Keratinocyte (primary cell): ENCODE data around the gene CDA. TPM values are rescaled to one million over a fixed set of nuclear protein-coding genes. Genes with fewer than 3 reads are reported as not detected.

Experiments used
- DNase-seq: peaks from one replicate; pipeline ENCODE4 v3.0.0-alpha.2; 2011; ENCODE audit warnings: low read depth, missing footprints, low spot score
- FAIRE-seq: peaks from 2 replicates; lab custom pipeline; 2011; peaks lifted over from hg19 to GRCh38; lab: Jason Lieb, UNC
- H2AFZ ChIP-seq: 2 replicates; pipeline ENCODE4 v1.6.0; 2012; ENCODE audit warnings: low read length, control low read depth, inconsistent platforms; ENCODE audit not compliant: control insufficient read depth
- H3K27ac ChIP-seq: 2 replicates; pipeline ENCODE4 v1.5.1; 2011; ENCODE audit warnings: low read length; ENCODE audit not compliant: control insufficient read depth, insufficient read depth
- H3K27me3 ChIP-seq: 3 replicates; pipeline ENCODE4 v1.6.0; 2011; ENCODE audit warnings: low read length; ENCODE audit not compliant: control insufficient read depth, insufficient read depth; ENCODE audit errors: extremely low read depth
- H3K36me3 ChIP-seq, 2 experiments: 2 replicates in 1 of 2; 3 replicates in 1 of 2; pipeline ENCODE4 v1.5.1; 2011; ENCODE audit warnings: low read length in 2 of 2, mild to moderate bottlenecking in 1 of 2; ENCODE audit not compliant: control insufficient read depth in 2 of 2, insufficient read depth in 2 of 2; ENCODE audit errors: extremely low read depth in 1 of 2
- H3K4me1 ChIP-seq: 3 replicates; pipeline ENCODE4 v1.5.1; 2011; ENCODE audit warnings: low read length; ENCODE audit not compliant: control insufficient read depth, insufficient read depth; ENCODE audit errors: extremely low read depth
- H3K4me2 ChIP-seq: 3 replicates; pipeline ENCODE4 v1.6.0; 2011; ENCODE audit warnings: low read depth, low read length; ENCODE audit not compliant: control insufficient read depth, insufficient read depth; ENCODE audit errors: extremely low read depth
- H3K4me3 ChIP-seq, 3 experiments: fragments of 200-600 bp in 1 of 3; sonication (generic) in 1 of 3; 2 replicates in 2 of 3; 3 replicates in 1 of 3; pipeline ENCODE4 v1.5.1; 2011 to 2016; ENCODE audit warnings: low read length in 3 of 3, mild to moderate bottlenecking in 3 of 3, control low read depth in 2 of 3, inconsistent platforms in 1 of 3, low read depth in 1 of 3, mixed read lengths in 1 of 3, mixed run types in 1 of 3, moderate library complexity in 1 of 3; ENCODE audit not compliant: control insufficient read depth in 2 of 3, insufficient read depth in 2 of 3; ENCODE audit errors: extremely low read depth in 1 of 3
- H3K79me2 ChIP-seq: 2 replicates; pipeline ENCODE4 v1.6.0; 2012; ENCODE audit warnings: low read length; ENCODE audit not compliant: control insufficient read depth, insufficient read depth
- H3K9ac ChIP-seq: 3 replicates; pipeline ENCODE4 v1.6.0; 2011; ENCODE audit warnings: low read length; ENCODE audit not compliant: control insufficient read depth, insufficient read depth; ENCODE audit errors: extremely low read depth
- H3K9me1 ChIP-seq: 3 replicates; pipeline ENCODE4 v1.6.0; 2011; ENCODE audit warnings: low read length; ENCODE audit not compliant: control insufficient read depth, insufficient read depth; ENCODE audit errors: extremely low read depth
- H3K9me3 ChIP-seq: 2 replicates; pipeline ENCODE4 v1.5.1; 2012; ENCODE audit warnings: low read depth, low read length; ENCODE audit not compliant: control insufficient read depth
- H4K20me1 ChIP-seq: 3 replicates; pipeline ENCODE4 v1.6.0; 2011; ENCODE audit warnings: low read length; ENCODE audit not compliant: control insufficient read depth, insufficient read depth; ENCODE audit errors: extremely low read depth
- EZH2 ChIP-seq: IDR thresholded peaks from one replicate; pipeline ENCODE4 v1.6.1; 2012; ENCODE audit warnings: inconsistent platforms, mild to moderate bottlenecking, low read length, moderate library complexity
- dilution Hi-C: fragments of 300-500 bp; cut with MboI; formaldehyde crosslinking; loops from one replicate; pipeline ENCODE4 v1.7.0; 2020; ENCODE audit warnings: low sequenced_read_pairs; ENCODE audit not compliant: extremely low pct_ligation_motif_present
- polyA plus RNA-seq, 5 experiments: library from polyadenylated mRNA; depleted of rRNA in 3 of 5; stranded (reverse) in 3 of 5; stranded (forward) in 1 of 5; unstranded in 1 of 5; fragments of >200 nt; gene quantifications; 1 replicate in 1 of 5; 2 replicates in 3 of 5; 3 replicates in 1 of 5; pipeline versions ENCODE4 v1.2.1 to v1.2.3, GENCODE V29; 2011 to 2012; ENCODE audit warnings: missing spikeins in 2 of 5, low read depth in 1 of 5, low replicate concordance in 1 of 5
- TF ChIP-seq, protein P1 (sequence below), 3 experiments: IDR thresholded peaks in 1 of 3; conservative IDR thresholded peaks in 1 of 3; optimal IDR thresholded peaks in 1 of 3; 2 replicates in 2 of 3; 3 replicates in 1 of 3; pipeline versions ENCODE3 to v1.5.1; 2011; ENCODE audit warnings: low read length in 3 of 3, mild to moderate bottlenecking in 3 of 3, moderate library complexity in 2 of 3, control low read depth in 1 of 3, inconsistent platforms in 1 of 3; ENCODE audit not compliant: insufficient read depth in 2 of 3; ENCODE audit errors: extremely low read depth in 1 of 3

CDA gene
- polyA plus RNA-seq, 1 donor (not counting 4 experiments of a cell fraction or from before 2014, with no cell fraction given) = 44.9 TPM

DNA sequence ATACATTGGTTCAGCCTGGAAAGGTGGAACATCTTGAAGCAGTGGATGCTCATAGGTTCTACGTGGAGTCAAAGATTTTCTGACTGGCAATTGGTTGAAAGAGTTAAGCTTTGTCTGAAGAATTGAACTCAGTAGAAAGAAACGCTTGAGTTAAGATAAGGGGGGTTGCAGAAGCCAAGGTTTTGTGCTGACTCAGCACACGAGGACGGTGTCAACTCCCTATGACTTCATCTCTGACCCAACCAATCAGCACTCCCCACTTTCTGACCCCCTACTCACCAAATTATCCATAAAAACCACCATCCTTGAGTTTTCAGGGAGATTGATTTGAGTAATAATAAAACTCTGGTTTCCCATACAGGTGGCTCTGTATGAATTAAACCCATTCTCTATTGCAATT, 41.8 kb downstream of the CDA start:
- dilution Hi-C loops = no loop called here
- TF ChIP-seq, protein P1, sequence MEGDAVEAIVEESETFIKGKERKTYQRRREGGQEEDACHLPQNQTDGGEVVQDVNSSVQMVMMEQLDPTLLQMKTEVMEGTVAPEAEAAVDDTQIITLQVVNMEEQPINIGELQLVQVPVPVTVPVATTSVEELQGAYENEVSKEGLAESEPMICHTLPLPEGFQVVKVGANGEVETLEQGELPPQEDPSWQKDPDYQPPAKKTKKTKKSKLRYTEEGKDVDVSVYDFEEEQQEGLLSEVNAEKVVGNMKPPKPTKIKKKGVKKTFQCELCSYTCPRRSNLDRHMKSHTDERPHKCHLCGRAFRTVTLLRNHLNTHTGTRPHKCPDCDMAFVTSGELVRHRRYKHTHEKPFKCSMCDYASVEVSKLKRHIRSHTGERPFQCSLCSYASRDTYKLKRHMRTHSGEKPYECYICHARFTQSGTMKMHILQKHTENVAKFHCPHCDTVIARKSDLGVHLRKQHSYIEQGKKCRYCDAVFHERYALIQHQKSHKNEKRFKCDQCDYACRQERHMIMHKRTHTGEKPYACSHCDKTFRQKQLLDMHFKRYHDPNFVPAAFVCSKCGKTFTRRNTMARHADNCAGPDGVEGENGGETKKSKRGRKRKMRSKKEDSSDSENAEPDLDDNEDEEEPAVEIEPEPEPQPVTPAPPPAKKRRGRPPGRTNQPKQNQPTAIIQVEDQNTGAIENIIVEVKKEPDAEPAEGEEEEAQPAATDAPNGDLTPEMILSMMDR (optimal IDR thresholded peaks at IDR 0.05 in 1 of 3, IDR thresholded peaks at IDR 0.05 in 1 of 3, conservative IDR thresholded peaks at IDR 0.05 in 1 of 3; ENCODE audit: extremely low read depth in 1 of 3, insufficient read depth in 2 of 3, low read length in 3 of 3) = no peak
- no peak for TF ChIP-seq EZH2
- FAIRE-seq (no peak), DNase-seq (no peak)
- Histone ChIP-seq H3K4me2 (no peak overlapping the region), H3K27me3 (no peaks in the 10 kb centered on the region), H3K4me1 (peaks cover 13% of the 10 kb centered on the region), H3K9me3 (no peaks in the 10 kb centered on the region), H3K9me1 (no peaks in the 10 kb centered on the region), H3K4me3 (no peak overlapping the region), H3K36me3 (no peaks in the 10 kb centered on the region), H2AFZ (no peak overlapping the region), H3K27ac (no peak overlapping the region), H3K79me2 (no peaks in the 10 kb centered on the region), H3K9ac (no peak overlapping the region), H4K20me1 (no peaks in the 10 kb centered on the region)

GRCh38 chr1:20632386-20632785, 43.5 kb downstream of the CDA start:
- H3K4me2 ChIP-seq = no peak overlapping the region
- H3K27ac ChIP-seq = no peak overlapping the region

More at GRCh38 chr1:20632386-20632785, 43.5 kb downstream of the CDA start:
- no peak overlapping the region for H2AFZ ChIP-seq
- H3K27me3 ChIP-seq = no peaks in the 10 kb centered on the region
- H3K4me3 ChIP-seq = no peak overlapping the region
- H4K20me1 ChIP-seq = no peaks in the 10 kb centered on the region
- TF ChIP-seq, protein P1 (optimal IDR thresholded peaks at IDR 0.05 in 1 of 3, IDR thresholded peaks at IDR 0.05 in 1 of 3, conservative IDR thresholded peaks at IDR 0.05 in 1 of 3; ENCODE audit: extremely low read depth in 1 of 3, insufficient read depth in 2 of 3, low read length in 3 of 3) = no peak
- TF ChIP-seq EZH2 = no peak
- no peak overlapping the region for H3K9ac ChIP-seq
- H3K4me1 ChIP-seq = peaks cover 13% of the 10 kb centered on the region
- H3K79me2 ChIP-seq = no peaks in the 10 kb centered on the region
- no peaks in the 10 kb centered on the region for H3K9me3 ChIP-seq
- dilution Hi-C loops = no loop called here
- H3K36me3 ChIP-seq = no peaks in the 10 kb centered on the region
- DNase-seq (no peak), FAIRE-seq (no peak)
- no peaks in the 10 kb centered on the region for H3K9me1 ChIP-seq
